ENCODE measurements around the gene PTDSS2.

GRCh38 chr11:444396-445144 is 5.5 kb upstream of the PTDSS2 start:
- no peak for TF ChIP-seq CTCF (IDR thresholded peaks at IDR 0.05 in 2 of 3, conservative IDR thresholded peaks at IDR 0.05 in 1 of 3; ENCODE audit: control insufficient read depth in 2 of 3, extremely low read depth in 1 of 3, insufficient read depth in 1 of 3, low read depth in 3 of 3, low read length in 3 of 3)
- TF ChIP-seq REST (IDR thresholded peaks at IDR 0.05; ENCODE audit: low read depth, low read length) = no peak
- TF ChIP-seq POLR2A (IDR thresholded peaks at IDR 0.05; ENCODE audit: low read depth, low read length) = no peak
- TF ChIP-seq LARP7 (IDR thresholded peaks at IDR 0.05) = no peak
- TF ChIP-seq NRF1 (conservative IDR thresholded peaks at IDR 0.05; ENCODE audit: low read depth, low read length) = no peak
- no peak for TF ChIP-seq POLR2AphosphoS5 (IDR thresholded peaks at IDR 0.05; ENCODE audit: low read length)
- TF ChIP-seq ETV6 (conservative IDR thresholded peaks at IDR 0.05 in 1 of 2, IDR thresholded peaks at IDR 0.05 in 1 of 2; ENCODE audit: borderline replicate concordance in 1 of 2, low read depth in 1 of 2) = no peak
- no peak for TF ChIP-seq NFYB (IDR thresholded peaks at IDR 0.05; ENCODE audit: insufficient read depth, low read depth, low read length)
- no peak for TF ChIP-seq SIX5 (IDR thresholded peaks at IDR 0.05; ENCODE audit: low read depth, low read length, severe bottlenecking)

Data from GM12878 (cell line).